Nephron (organoid): ENCODE measurements around the gene OR5B12.

Source experiments
- H3K27ac Mint-ChIP-seq, 3 experiments: 2 replicates each; pipeline ENCODE4 v1.8.0; 2020; ENCODE audit warnings: mixed read lengths in 3 of 3, mild to moderate bottlenecking in 2 of 3, moderate library complexity in 1 of 3
- H3K27me3 Mint-ChIP-seq: 2 replicates; pipeline ENCODE4 v1.8.0; 2021; ENCODE audit warnings: low read depth, mild to moderate bottlenecking, moderate library complexity, mixed read lengths
- H3K36me3 Mint-ChIP-seq: 2 replicates; pipeline ENCODE4 v1.8.0; 2020; ENCODE audit warnings: low read depth, mixed read lengths
- H3K4me1 Mint-ChIP-seq: 2 replicates; pipeline ENCODE4 v1.8.0; 2020; ENCODE audit warnings: mixed read lengths
- H3K4me3 Mint-ChIP-seq, 3 experiments: 2 replicates each; pipeline ENCODE4 v1.8.0; 2020; ENCODE audit warnings: mild to moderate bottlenecking in 3 of 3, mixed read lengths in 3 of 3, moderate library complexity in 2 of 3
- H3K9me3 Mint-ChIP-seq: 2 replicates; pipeline ENCODE4 v1.8.0; 2020; ENCODE audit warnings: mixed read lengths
- TF ChIP-seq, protein P1 (sequence below), 3 experiments: fragments of 200-600 bp; sonication (generic); IDR thresholded peaks; one replicate each; pipeline ENCODE4 v1.5.0; 2021; ENCODE audit warnings: antibody characterized with exemption in 3 of 3; ENCODE audit not compliant: unreplicated experiment in 3 of 3

OR5B12 gene

GRCh38 chr11:58394195-58394594 is 47.8 kb downstream of the OR5B12 start:
- H3K27me3 Mint-ChIP-seq, result no peaks in the 10 kb centered on the region
- H3K36me3 Mint-ChIP-seq, result no peaks in the 10 kb centered on the region
- H3K27ac Mint-ChIP-seq, result no peak overlapping the region
- peaks cover 8% of the 10 kb centered on the region for H3K9me3 Mint-ChIP-seq
- H3K4me1 Mint-ChIP-seq, result no peaks in the 10 kb centered on the region
- no peak overlapping the region for H3K4me3 Mint-ChIP-seq
- TF ChIP-seq, protein P1, sequence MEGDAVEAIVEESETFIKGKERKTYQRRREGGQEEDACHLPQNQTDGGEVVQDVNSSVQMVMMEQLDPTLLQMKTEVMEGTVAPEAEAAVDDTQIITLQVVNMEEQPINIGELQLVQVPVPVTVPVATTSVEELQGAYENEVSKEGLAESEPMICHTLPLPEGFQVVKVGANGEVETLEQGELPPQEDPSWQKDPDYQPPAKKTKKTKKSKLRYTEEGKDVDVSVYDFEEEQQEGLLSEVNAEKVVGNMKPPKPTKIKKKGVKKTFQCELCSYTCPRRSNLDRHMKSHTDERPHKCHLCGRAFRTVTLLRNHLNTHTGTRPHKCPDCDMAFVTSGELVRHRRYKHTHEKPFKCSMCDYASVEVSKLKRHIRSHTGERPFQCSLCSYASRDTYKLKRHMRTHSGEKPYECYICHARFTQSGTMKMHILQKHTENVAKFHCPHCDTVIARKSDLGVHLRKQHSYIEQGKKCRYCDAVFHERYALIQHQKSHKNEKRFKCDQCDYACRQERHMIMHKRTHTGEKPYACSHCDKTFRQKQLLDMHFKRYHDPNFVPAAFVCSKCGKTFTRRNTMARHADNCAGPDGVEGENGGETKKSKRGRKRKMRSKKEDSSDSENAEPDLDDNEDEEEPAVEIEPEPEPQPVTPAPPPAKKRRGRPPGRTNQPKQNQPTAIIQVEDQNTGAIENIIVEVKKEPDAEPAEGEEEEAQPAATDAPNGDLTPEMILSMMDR (IDR thresholded peaks at IDR 0.05; ENCODE audit: unreplicated experiment in 3 of 3), result no peak

DNA sequence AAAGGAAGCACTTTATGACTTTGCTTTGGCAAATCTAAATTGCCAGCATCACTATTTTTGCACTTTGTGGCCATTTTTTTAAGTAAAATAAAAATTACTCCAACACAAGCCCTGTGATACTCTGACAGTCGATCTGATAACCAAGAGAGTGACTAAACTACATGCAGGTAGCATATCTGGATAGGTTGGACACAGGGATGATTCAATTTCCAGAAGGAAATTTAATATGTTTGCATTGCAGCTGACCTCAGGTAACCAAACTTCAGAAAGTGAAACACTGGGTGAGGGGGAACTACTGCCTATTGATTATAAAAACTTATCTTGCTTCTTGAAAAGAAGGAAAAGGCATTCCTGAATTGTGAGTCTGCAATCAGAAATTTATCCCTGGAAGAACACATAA is 49.3 kb downstream of the OR5B12 start:
- peaks cover 8% of the 10 kb centered on the region for H3K9me3 Mint-ChIP-seq
- no peaks in the 10 kb centered on the region for H3K36me3 Mint-ChIP-seq
- TF ChIP-seq, protein P1 (IDR thresholded peaks at IDR 0.05; ENCODE audit: unreplicated experiment in 3 of 3), result no peak
- no peaks in the 10 kb centered on the region for H3K4me1 Mint-ChIP-seq
- H3K27ac Mint-ChIP-seq, result no peak overlapping the region
- H3K27me3 Mint-ChIP-seq, result no peaks in the 10 kb centered on the region
- H3K4me3 Mint-ChIP-seq, result no peak overlapping the region

DNA sequence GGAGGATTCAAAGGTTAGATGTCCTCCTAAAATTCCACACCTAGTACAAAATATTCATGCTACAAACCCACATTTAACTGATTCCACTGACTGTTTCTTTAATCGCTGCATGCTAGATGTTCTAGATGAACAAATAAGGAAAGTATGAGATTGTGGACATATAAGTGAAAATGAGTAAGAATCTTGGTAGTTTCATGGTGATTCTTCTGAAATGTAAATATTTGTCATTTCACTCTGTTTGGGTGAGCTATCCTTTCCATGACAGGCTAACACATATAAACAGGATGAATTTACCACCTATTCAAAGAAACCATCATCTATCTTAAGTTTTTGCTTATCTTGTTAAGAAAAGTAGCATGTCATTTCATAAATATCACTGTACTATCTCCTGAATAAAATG is 50.2 kb downstream of the OR5B12 start:
- Mint-ChIP-seq H3K4me3 (no peak overlapping the region), H3K4me1 (no peaks in the 10 kb centered on the region), H3K27me3 (no peaks in the 10 kb centered on the region), H3K9me3 (peaks cover 8% of the 10 kb centered on the region), H3K27ac (no peak overlapping the region), H3K36me3 (no peaks in the 10 kb centered on the region)
- TF ChIP-seq, protein P1 (IDR thresholded peaks at IDR 0.05; ENCODE audit: unreplicated experiment in 3 of 3), result no peak

DNA sequence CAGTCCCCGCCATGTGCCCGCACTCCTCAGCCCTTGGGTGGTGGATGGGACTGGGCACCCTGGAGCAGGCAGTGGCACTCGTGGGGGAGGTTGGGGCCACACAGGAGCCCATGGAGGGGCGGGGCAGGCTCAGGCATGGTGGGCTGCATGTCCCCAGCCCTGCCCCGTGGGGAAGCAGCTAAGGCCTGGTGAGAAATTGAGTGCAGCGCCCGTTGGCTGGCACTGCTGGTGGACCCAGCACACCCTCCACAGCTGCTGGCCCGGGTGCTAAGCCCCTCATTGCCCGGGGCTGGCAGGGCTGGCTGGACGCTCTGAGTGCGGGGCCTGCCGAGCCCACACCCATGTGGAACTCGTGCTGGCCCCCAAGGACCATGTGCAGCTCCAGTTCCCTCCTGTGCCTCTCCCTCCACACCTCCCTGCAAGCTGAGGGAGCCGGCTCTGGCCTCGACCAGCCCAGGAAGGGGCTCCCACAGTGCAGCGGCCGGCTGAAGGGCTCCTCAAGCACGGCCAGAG is 51.4 kb downstream of the OR5B12 start:
- H3K9me3 Mint-ChIP-seq, result peaks cover 6% of the 10 kb centered on the region
- no peak overlapping the region for H3K4me3 Mint-ChIP-seq
- H3K27ac Mint-ChIP-seq, result no peak overlapping the region
- no peaks in the 10 kb centered on the region for H3K27me3 Mint-ChIP-seq
- TF ChIP-seq, protein P1 (IDR thresholded peaks at IDR 0.05; ENCODE audit: unreplicated experiment in 3 of 3), result no peak
- no peaks in the 10 kb centered on the region for H3K36me3 Mint-ChIP-seq
- no peaks in the 10 kb centered on the region for H3K4me1 Mint-ChIP-seq
